GM23338 (cell line): ENCODE results near the gene FBXL5.

ENCODE experiments used
- ETS1 ChIP-seq: IDR thresholded peaks from 2 replicates; pipeline ENCODE4 v1.6.1; 2016; ENCODE audit warnings: antibody characterized with exemption
- EZH2phosphoT487 ChIP-seq: fragments of 200-600 bp; sonication (generic); IDR thresholded peaks from one replicate; pipeline ENCODE4 v1.8.1; 2018; ENCODE audit warnings: antibody characterized with exemption; ENCODE audit not compliant: unreplicated experiment
- JUNB ChIP-seq: IDR thresholded peaks from one replicate; pipeline ENCODE4 v1.6.1; 2016; ENCODE audit warnings: antibody characterized with exemption; ENCODE audit not compliant: unreplicated experiment
- ZNF114 ChIP-seq: fragments of 250-450 bp; sonication (Bioruptor Pico); IDR thresholded peaks from 2 replicates; pipeline ENCODE4 v1.5.0; 2020; ENCODE audit warnings: mild to moderate bottlenecking, moderate library complexity
- TF ChIP-seq, protein P1 (sequence below), 2 experiments: fragments of 200-600 bp in 1 of 2; sonication (generic) in 1 of 2; conservative IDR thresholded peaks; 2 replicates each; pipeline versions ENCODE4 v1.5.1 to v1.6.1; 2016 to 2017; ENCODE audit warnings: antibody characterized with exemption in 2 of 2, low read depth in 2 of 2, mild to moderate bottlenecking in 2 of 2, moderate library complexity in 1 of 2

- TF ChIP-seq, protein P1, sequence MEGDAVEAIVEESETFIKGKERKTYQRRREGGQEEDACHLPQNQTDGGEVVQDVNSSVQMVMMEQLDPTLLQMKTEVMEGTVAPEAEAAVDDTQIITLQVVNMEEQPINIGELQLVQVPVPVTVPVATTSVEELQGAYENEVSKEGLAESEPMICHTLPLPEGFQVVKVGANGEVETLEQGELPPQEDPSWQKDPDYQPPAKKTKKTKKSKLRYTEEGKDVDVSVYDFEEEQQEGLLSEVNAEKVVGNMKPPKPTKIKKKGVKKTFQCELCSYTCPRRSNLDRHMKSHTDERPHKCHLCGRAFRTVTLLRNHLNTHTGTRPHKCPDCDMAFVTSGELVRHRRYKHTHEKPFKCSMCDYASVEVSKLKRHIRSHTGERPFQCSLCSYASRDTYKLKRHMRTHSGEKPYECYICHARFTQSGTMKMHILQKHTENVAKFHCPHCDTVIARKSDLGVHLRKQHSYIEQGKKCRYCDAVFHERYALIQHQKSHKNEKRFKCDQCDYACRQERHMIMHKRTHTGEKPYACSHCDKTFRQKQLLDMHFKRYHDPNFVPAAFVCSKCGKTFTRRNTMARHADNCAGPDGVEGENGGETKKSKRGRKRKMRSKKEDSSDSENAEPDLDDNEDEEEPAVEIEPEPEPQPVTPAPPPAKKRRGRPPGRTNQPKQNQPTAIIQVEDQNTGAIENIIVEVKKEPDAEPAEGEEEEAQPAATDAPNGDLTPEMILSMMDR (conservative IDR thresholded peaks at IDR 0.05; ENCODE audit: low read depth in 2 of 2) = no peak
- no peak for TF ChIP-seq ZNF114 (CRISPR knock-in tag)
- TF ChIP-seq EZH2phosphoT487 = no peak
- TF ChIP-seq ETS1 = no peak
- TF ChIP-seq JUNB = no peak
Observed at GRCh38 chr4:15704129-15704528, 49.0 kb upstream of the FBXL5 start.
